HuH-7 (cell line): ENCODE measurements around the gene SLC9A3.
A peak's percentile ranks its signal among the peaks of the same experiment; 100 is the strongest.

Experiments used
- DNase-seq: peaks from one replicate; pipeline ENCODE4 v3.0.0; 2011; ENCODE audit warnings: low spot score

SLC9A3 gene

DNA sequence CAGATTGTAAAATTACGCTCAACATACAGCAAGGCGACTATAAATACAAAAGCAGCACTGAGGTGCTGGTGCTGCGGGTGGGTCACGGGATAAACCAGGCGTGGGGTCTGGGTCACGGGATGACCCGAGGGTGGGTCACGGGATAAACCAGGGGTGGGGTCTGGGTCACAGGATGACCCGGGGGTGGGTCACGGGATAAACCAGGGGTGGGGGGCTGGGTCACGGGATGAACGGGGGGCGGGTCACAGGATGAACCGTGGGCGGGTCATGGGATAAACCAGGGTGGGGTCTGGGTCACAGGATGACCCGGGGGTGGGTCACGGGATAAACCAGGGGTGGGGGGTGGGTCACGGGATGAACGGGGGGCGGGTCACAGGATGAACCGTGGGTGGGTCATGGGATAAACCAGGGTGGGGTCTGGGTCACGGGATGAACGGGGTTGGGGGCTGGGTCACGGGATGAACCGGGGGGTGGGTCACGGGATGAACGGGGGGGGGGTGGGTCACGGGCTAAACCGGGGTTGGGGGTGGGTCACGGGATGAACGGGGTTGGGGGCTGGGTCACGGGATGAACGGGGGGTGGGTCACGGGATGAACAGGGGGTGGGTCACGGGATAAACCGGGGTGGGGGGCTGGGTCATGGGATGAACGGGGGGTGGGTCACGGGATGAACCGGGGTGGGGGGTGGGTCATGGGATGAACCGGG is 30.2 kb upstream of the SLC9A3 start:
- DNase-seq, result no peak

- peak; percentile 70 for DNase-seq
These were observed 29.6 kb upstream of the SLC9A3 start for GRCh38 chr5:553874-554273.

DNA sequence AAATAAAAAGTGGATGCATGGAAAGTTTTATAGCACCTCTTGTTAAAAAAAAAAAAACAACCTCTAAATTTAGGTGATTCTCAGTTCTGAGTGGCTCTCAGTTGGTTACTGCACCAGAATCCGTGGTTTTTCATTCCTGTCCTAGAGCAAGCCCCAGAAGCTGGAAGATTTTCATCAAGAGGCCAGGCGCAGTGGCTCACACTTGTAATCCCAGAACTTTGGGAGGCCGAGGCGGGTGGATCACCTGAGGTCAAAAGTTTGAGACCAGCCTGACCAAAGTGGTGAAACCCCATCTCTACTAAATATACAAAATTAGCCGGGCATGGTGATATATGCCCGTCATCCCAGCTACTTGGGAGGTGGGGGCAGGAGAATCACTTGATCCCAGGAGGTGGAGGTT is 27.2 kb upstream of the SLC9A3 start:
- no peak for DNase-seq

DNA sequence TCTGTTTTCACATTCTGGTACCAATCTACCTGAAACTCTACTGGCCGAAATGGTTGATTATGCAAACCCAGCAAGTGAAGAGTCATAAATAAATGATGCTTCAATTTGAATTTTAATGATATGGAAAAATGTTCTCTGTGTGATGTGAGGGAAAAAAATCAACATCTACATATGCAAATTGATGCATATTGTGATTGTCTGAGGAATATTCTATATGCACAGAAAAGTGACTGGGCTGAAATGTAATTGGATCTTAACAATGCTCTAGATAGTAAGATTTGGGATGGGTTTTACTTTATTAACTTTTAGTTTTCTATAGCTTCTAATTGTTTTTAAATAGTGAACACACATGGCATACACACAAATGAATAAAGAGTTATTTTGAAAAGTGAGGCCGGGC is 25.0 kb upstream of the SLC9A3 start:
- DNase-seq, result no peak

DNA sequence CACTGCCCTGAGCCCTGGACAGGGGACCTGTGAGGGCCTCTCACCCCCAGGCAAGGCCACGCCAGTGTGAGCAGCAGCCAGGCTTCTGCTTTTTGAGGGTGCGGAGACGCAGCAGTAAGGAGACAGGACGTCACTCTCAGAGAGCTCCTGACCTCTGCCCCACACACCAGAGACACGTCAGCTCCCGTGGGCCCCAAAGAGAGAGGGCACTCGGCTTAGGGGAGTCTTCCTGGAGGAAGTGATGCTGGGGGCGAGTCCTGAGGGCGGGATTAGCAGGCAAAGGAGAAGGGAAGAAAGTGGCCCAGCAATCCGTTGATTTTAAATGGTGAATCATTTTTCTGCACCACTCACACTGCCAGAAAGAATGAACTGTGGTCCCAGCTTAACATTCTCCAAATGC is 24.0 kb upstream of the SLC9A3 start:
- DNase-seq, result no peak

DNA sequence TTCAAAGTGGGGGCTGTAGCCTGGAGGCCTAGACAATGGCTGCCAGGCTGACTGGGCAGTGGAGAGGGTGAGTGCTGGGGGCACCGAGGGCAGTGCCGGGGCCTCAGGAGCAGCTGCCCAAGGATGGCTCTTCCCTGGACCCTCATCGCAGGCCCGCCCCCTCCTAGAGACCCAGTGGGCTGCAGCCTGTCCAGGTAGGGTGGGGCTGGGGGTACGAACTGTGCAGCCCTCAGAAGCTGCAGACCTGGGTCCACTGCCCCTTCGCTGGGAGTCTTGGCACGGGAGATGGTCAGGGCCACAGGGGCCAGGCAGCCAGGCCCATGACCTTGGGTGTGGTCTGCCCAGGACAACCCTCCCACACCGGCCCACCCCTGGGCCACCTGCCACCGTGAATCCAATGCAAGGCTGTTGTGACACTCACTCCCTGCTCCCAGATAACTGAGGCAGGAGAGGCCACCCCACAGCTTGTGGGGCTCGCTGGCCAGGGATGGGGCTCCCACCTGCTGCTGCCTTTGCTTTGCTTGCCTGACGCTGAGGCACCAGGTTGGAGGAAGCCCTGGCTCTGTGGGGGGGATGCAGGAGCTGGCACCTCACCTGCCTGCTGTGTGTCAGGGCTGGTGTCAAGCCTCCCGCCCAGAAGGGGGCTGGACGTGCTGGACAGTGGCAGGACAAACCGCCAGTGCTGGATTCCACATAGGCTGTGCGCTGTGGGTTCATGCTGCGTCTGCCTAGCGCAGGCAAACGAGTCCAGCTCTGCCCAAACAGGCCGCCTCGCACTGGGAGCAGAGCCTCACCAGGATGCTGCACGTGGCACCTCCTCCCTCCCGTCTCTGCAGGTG is 23.1 kb upstream of the SLC9A3 start:
- no peak for DNase-seq

DNA sequence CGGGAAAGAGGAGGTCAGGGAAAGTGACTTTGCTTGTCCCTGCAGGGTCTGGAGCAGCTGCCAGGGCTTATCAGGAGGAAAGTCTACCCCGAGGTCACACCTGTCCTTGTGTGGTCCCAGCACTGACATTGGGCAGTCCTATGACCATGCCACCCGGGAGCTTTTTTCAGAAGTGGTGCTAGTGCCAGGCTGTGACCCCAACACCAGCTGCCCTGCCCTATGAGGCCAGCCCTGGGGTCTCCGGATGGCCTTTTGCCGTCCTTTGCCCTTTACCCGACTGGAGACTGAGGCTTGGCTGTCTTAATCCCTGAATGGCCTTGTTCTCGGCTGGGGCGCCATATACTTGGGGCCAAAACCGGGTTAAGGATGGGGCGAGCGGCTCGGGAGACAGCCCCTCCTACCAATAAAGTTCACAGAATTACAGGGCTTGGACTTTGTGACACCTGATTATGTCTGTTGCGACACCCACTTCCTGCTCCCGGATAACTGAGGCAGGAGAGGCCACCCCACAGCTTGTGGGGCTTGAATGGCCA is 22.2 kb upstream of the SLC9A3 start:
- no peak for DNase-seq

GRCh38 chr5:545641-546375 is 21.6 kb upstream of the SLC9A3 start:
- no peak for DNase-seq

DNA sequence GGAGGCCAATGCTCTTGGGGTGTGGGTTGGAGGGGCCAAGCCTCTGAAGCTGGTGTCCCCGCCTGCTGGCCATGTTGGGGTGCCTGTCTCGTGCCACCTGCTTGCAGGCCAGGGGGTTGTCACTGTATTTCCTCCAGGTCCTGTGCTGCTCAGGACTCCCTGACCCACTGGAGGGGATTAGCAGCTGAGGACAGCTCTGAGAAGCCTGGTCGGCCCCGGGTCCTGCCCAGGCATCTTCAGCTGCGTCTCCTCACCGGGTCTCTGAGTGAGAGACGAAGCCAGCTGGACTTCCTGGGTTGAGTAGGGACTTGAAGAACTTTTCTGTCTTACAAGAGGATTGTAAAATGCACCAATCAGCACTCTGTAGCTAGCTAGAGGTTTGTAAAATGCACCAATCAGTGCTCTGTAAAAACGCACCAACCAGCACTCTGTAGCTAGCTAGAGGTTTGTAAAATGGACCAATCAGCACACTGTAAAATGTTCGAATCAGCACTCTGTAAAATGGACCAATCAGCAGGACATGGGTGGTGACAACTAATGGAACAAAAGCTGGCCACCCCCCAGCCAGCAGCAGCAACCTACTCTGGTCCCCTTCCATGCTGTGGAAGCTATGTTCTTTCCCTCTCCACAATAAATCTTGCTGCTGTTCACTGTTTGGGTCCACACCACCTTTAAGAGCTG is 20.6 kb upstream of the SLC9A3 start:
- DNase-seq, result no peak

DNA sequence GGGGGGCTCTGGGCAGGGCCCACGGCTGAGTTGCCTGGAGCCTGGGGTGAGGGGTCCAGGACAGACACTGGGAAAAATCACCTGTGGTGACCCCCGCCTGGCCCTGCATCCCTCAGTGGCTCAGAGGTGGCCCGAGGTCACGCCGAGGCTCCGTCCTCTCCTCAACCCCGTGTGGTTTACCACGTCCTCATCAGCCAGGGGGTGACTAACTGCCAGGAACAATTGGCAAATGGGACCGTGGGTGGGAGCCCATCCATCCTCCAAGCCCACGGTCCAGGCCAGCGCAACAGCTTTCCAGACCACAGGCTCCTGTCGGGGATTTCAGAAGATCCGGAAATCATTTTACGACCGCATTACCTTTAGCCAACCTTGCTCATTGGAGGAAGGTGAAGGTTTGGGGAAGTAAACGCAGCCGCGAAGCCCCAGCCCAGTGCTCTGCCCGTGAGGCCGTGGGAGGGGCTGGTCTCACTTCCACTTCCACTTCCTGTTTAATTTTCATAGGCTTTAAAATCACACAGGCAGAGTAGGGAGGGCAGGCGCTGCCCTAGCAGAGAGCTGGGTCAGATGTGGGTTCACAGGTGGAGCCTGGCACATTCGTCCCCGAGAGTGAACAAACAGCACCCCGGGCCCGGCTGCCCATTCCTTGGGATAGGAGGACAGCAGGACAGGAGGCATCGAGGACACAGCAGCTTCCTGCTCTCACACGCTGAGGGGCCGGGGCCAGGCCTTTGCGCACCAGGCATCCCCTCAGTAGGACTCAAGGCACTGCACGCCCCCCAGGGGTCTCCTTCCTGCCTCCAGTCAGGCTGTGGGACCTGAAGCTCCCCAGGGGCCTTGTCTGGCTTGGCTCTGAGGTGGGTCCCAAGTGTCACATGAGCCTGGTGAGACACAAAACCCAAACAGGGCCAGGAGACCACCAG is 19.8 kb upstream of the SLC9A3 start:
- DNase-seq, result no peak

GRCh38 chr5:543351-543750 is 19.1 kb upstream of the SLC9A3 start:
- no peak for DNase-seq

- DNase-seq, result no peak
These were observed 18.4 kb upstream of the SLC9A3 start for GRCh38 chr5:542319-543311.

GRCh38 chr5:541539-542318 is 17.5 kb upstream of the SLC9A3 start:
- DNase-seq, result no peak

DNA sequence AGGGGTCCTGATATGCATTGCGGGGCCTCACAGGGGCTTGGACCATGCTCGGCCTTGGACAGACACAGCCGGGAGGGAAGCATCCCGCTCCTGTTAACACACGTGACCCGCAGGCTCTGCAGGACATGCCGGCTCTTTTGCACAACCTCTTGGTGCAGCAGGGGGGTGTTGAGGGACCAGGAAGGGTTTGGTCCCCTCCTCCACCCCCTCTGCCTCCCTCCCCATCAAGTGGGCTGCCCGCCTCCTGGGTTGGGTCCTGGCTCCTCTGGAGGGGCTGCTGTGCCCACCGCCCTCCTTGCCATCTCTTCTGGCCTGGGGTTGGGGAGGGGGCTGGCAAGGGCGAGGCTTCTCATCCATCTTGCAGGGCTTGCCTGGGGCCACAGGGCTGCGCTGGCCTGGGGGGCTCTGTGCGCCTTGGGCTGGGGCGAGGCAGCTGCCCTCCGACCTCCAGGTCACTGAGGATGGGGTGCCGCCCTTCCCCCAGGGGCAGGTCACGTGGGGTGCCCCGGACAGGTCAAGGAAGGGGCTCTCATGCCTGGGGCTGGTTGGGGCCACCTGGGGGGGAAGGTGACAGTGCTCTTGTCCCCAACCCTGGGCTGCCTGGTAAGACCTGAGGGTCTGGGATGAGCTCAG is 16.8 kb upstream of the SLC9A3 start:
- DNase-seq, result no peak

DNA sequence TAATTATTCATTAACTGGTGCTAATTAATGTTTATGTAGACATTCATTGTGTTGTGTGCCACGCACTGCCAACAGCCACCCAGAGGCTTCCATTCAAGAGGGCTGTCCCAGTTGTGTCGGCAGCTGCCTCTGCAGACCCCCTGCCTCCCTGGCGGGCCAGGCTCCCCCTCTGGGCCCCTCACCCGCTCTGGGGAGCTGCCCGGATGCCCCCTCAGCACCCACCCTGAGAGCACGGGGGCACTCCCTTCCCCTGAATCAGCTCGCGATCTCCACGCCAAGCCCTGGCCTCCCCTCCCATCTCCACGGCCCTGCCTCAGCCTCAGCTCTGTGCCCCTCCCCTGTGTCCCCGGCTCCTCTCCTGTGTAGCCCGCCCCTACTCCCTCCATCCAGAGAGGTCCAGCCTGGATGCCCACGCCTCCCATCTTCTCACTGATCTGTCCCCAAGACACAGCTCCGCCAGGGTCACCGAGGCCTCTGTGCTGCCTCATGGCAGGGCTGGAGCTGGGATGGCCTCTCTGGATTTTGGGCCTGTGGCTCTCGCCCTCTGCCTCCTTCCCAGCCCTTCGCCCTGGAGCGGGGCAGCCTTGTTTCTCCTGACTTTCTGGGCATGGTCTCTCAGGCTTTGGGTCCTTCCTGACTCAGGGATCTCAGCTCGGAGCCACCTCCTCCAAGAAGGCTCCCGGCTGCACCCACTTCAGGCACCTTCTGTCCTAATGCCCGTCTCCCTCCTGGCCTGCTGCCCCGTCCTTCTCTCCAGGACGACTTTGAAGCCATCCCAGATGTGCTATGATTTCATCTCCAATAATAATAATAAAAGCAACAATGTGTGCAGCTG is 16.0 kb upstream of the SLC9A3 start:
- no peak for DNase-seq

DNA sequence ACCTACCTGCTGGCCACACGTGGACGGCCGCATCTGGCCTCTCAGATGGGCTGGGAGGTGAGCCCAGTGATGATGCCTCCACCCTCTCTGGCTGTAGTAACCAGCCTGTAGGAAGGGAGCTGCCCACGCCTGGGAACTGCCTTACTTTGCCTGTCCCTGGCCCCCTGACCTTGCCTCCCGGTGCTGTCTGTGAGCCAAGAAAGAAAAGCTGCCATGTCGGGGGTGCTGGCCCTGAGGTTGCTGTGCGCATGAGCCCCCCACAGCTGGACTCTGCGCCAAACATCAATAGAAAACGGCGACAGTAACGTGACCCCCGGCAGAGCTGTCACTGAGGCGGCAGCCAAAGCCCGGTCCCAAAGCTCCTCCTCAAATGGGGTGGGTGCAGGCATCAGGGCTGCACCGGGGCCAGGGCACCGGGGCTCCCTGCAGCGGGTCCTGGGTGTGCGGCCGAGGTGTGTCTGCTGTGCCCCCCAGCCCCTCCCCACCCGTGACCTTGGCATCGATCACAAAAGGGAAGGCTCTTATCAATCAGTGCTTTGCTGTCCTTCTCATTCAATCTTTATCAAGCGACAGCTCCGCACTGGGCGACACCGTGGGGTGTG is 15.3 kb upstream of the SLC9A3 start:
- no peak for DNase-seq
